H9 (cell line): ENCODE results near the gene ZNF319. TPM values are rescaled to one million over a fixed set of nuclear protein-coding genes. Genes with fewer than 3 reads are reported as not detected.

Source experiments
- DNase-seq: peaks from one replicate; pipeline ENCODE4 v3.0.0-alpha.2; 2017
- H2AFZ ChIP-seq: one replicate; pipeline ENCODE4 v1.6.1; 2013; ENCODE audit warnings: mild to moderate bottlenecking, low read length, control low read depth, moderate library complexity
- H2AK5ac ChIP-seq: 2 replicates; pipeline ENCODE4 v1.6.1; 2013; ENCODE audit warnings: low read length, control low read depth, mixed read lengths; ENCODE audit not compliant: insufficient read length
- H2BK120ac ChIP-seq: one replicate; pipeline ENCODE4 v1.6.1; 2013; ENCODE audit warnings: low read depth, mild to moderate bottlenecking, low read length, control low read depth, inconsistent platforms; ENCODE audit not compliant: poor library complexity, severe bottlenecking
- H2BK12ac ChIP-seq: 2 replicates; pipeline ENCODE4 v1.6.1; 2013; ENCODE audit warnings: low read length, control low read depth, mixed read lengths, low read depth; ENCODE audit not compliant: insufficient read length
- H2BK15ac ChIP-seq: 2 replicates; pipeline ENCODE4 v1.6.1; 2013; ENCODE audit warnings: low read depth, low read length, control low read depth
- H2BK20ac ChIP-seq: one replicate; pipeline ENCODE4 v1.6.1; 2013; ENCODE audit warnings: low read depth, mild to moderate bottlenecking, low read length, control low read depth, inconsistent platforms; ENCODE audit not compliant: poor library complexity, severe bottlenecking
- H2BK5ac ChIP-seq: 2 replicates; pipeline ENCODE4 v1.6.1; 2013; ENCODE audit warnings: low read length, control low read depth, mixed read lengths; ENCODE audit not compliant: insufficient read length
- H3K14ac ChIP-seq: 2 replicates; pipeline ENCODE4 v1.6.1; 2013; ENCODE audit warnings: low read length, control low read depth; ENCODE audit not compliant: insufficient read depth
- H3K18ac ChIP-seq: 2 replicates; pipeline ENCODE4 v1.6.1; 2013; ENCODE audit warnings: low read depth, mild to moderate bottlenecking, mixed read lengths, low read length, control low read depth; ENCODE audit not compliant: insufficient read length
- H3K23ac ChIP-seq: 2 replicates; pipeline ENCODE4 v1.6.1; 2013; ENCODE audit warnings: low read length, control low read depth, mixed read lengths, low read depth; ENCODE audit not compliant: insufficient read length
- H3K23me2 ChIP-seq: 2 replicates; pipeline ENCODE4 v1.6.1; 2013; ENCODE audit warnings: low read depth, mild to moderate bottlenecking, mixed read lengths, low read length, control low read depth; ENCODE audit not compliant: insufficient read length, poor library complexity, severe bottlenecking
- H3K27ac ChIP-seq: 2 replicates; pipeline ENCODE4 v1.5.1; 2013; ENCODE audit warnings: low read length, control low read depth, mixed read lengths, low read depth; ENCODE audit not compliant: insufficient read length
- H3K27me3 ChIP-seq: 2 replicates; pipeline ENCODE4 v1.6.1; 2013; ENCODE audit warnings: low read length, control low read depth, inconsistent platforms; ENCODE audit not compliant: insufficient read depth
- H3K4ac ChIP-seq: 2 replicates; pipeline ENCODE4 v1.6.1; 2013; ENCODE audit warnings: low read depth, mild to moderate bottlenecking, control low read depth, inconsistent platforms, low read length, moderate library complexity
- H3K4me1 ChIP-seq: 2 replicates; pipeline ENCODE4 v1.6.1; 2013; ENCODE audit warnings: low read length, control low read depth, inconsistent platforms; ENCODE audit not compliant: insufficient read depth
- H3K4me2 ChIP-seq: 2 replicates; pipeline ENCODE4 v1.6.1; 2013; ENCODE audit warnings: low read length, control low read depth, mixed read lengths; ENCODE audit not compliant: insufficient read length, insufficient read depth
- H3K56ac ChIP-seq: 2 replicates; pipeline ENCODE4 v1.6.1; 2013; ENCODE audit warnings: low read depth, mild to moderate bottlenecking, mixed read lengths, low read length, control low read depth; ENCODE audit not compliant: insufficient read length
- H3K79me1 ChIP-seq: 2 replicates; pipeline ENCODE4 v1.6.1; 2013; ENCODE audit warnings: low read depth, mild to moderate bottlenecking, moderate library complexity, low read length, control low read depth, inconsistent platforms; ENCODE audit not compliant: insufficient read depth, poor library complexity, severe bottlenecking
- H3K79me2 ChIP-seq: 2 replicates; pipeline ENCODE4 v1.6.1; 2013; ENCODE audit warnings: low read length, control low read depth, inconsistent platforms; ENCODE audit not compliant: insufficient read depth
- H3K9ac ChIP-seq: 2 replicates; pipeline ENCODE4 v1.6.1; 2013; ENCODE audit warnings: low read length, control low read depth, mixed read lengths; ENCODE audit not compliant: insufficient read length; ENCODE audit errors: extremely low read depth
- H3K9me3 ChIP-seq: one replicate; pipeline ENCODE4 v1.6.1; 2013; ENCODE audit warnings: low read depth, low read length, inconsistent platforms; ENCODE audit not compliant: control insufficient read depth
- H3T11ph ChIP-seq: one replicate; pipeline ENCODE4 v1.6.1; 2013; ENCODE audit warnings: mild to moderate bottlenecking, low read length, control low read depth, inconsistent platforms
- H4K20me1 ChIP-seq: one replicate; pipeline ENCODE4 v1.6.1; 2013; ENCODE audit not compliant: control insufficient read depth, insufficient read length, insufficient read depth
- H4K5ac ChIP-seq: 2 replicates; pipeline ENCODE4 v1.6.1; 2013; ENCODE audit warnings: low read depth, mild to moderate bottlenecking, mixed read lengths, low read length, control low read depth; ENCODE audit not compliant: insufficient read length
- H4K8ac ChIP-seq: replicated peaks from 2 replicates; pipeline ENCODE4 v1.6.1; 2013; ENCODE audit warnings: low read length, control low read depth, mixed read lengths, low read depth; ENCODE audit not compliant: insufficient read length
- H4K91ac ChIP-seq: 2 replicates; pipeline ENCODE4 v1.6.1; 2013; ENCODE audit warnings: low read depth, mild to moderate bottlenecking, moderate library complexity, mixed read lengths, low read length, control low read depth; ENCODE audit not compliant: insufficient read length
- H3K27ac Mint-ChIP-seq, 3 experiments: 2 replicates in 2 of 3; 3 replicates in 1 of 3; pipeline ENCODE4 v1.8.0; 2020 to 2021; ENCODE audit warnings: mixed read lengths in 3 of 3, mild to moderate bottlenecking in 1 of 3, moderate library complexity in 1 of 3
- H3K27me3 Mint-ChIP-seq: 2 replicates; pipeline ENCODE4 v1.8.0; 2021; ENCODE audit warnings: low read depth, mild to moderate bottlenecking, moderate library complexity, mixed read lengths
- H3K36me3 Mint-ChIP-seq, 3 experiments: 2 replicates in 2 of 3; 3 replicates in 1 of 3; pipeline ENCODE4 v1.8.0; 2020 to 2021; ENCODE audit warnings: low read depth in 3 of 3, mixed read lengths in 3 of 3; ENCODE audit not compliant: insufficient read depth in 1 of 3
- H3K4me1 Mint-ChIP-seq, 2 experiments: 2 replicates each; pipeline ENCODE4 v1.8.0; 2020; ENCODE audit warnings: mixed read lengths in 2 of 2
- H3K4me3 Mint-ChIP-seq, 2 experiments: 2 replicates in 1 of 2; 3 replicates in 1 of 2; pipeline ENCODE4 v1.8.0; 2020 to 2021; ENCODE audit warnings: mild to moderate bottlenecking in 2 of 2, mixed read lengths in 2 of 2, moderate library complexity in 1 of 2
- H3K9me3 Mint-ChIP-seq, 2 experiments: 2 replicates in 1 of 2; 3 replicates in 1 of 2; pipeline ENCODE4 v1.8.0; 2020; ENCODE audit warnings: mild to moderate bottlenecking in 2 of 2, mixed read lengths in 2 of 2, moderate library complexity in 1 of 2
- WGBS: extraction: QIAGEN DNeasy Blood & Tissue Kit; methylation state at CpG from one replicate; pipeline ENCODE4 v1.1.7; 2013; ENCODE audit warnings: missing lambda C conversion rate, low lambda C conversion rate, mixed read lengths; ENCODE audit not compliant: insufficient read length; ENCODE audit errors: extremely low coverage; 5-methylcytosine and 5-hydroxymethylcytosine counted together
- total RNA-seq: library from RNA; stranded (reverse); gene quantifications from 2 replicates; pipeline ENCODE4 v1.2.1, GENCODE V29; 2021
- TF ChIP-seq, protein P1 (sequence below): fragments of 200-600 bp; sonication (generic); conservative IDR thresholded peaks from 3 replicates; pipeline ENCODE4 v1.8.0; 2021; ENCODE audit warnings: antibody characterized with exemption, mild to moderate bottlenecking

Gene ZNF319
- total RNA-seq, 1 experiment from 2014 or later = 5.6 TPM

DNA sequence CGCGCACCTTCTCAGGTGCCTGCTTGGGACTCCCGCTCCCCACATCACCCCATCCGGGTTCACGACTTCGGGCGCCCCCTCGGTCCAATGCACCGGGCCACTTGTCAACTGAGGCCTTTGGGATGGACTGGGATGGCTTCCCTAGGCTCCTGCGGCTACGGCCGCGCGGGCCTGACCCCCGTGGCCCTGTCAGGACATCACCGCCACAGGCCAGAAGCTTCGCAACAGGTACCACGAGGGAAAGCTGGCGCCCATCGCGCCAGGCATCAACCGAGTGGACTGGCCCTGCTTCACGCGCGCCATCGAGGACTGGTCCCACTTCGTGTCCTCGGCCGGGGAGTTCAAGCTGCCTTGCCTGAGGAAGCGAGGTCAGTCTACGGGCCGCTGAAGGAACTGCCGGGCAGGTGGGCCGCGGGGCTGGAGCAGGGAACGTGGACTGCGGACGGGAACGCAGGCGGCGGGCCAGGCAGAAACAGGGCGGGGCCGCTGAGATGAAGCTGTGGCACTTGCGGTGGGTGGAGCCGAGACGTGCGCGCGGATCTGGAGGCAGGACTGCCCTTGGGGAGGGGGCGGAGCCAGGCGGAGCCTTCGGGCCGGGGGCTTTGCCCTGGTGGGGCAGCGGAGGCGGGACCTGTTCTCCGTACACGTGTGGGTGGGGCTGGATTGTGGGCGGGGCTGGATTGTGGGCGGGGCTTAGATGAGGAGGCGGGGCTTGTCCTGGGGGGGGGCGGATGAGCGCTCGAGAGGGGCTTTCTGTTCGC lies 15.8 kb downstream of the ZNF319 start:
- H3K27me3 Mint-ChIP-seq = peaks cover 54% of the 10 kb centered on the region
- Histone ChIP-seq H3K79me1 (no peaks in the 10 kb centered on the region), H3K4ac (no peak overlapping the region), H4K8ac (no peak overlapping the region), H3K23me2 (peaks cover 16% of the 10 kb centered on the region), H3K27me3 (peaks cover 11% of the 10 kb centered on the region; the same call in 1 of the 2 replicates), H3K56ac (no peak overlapping the region), H2BK15ac (0 out of 2 replicates have a peak overlapping the region, but pooled peaks have one; percentile 9), H2AFZ (no peak overlapping the region), H2BK5ac (no peak overlapping the region), H3K9ac (peak overlapping the region; percentile 20), H3T11ph (no peak overlapping the region), H3K18ac (peak overlapping the region; percentile 74), H2BK120ac (no peak overlapping the region), H3K14ac (peak overlapping the region; percentile 52; the same call in 1 of the 2 replicates), H2BK20ac (no peak overlapping the region), H3K4me2 (peak overlapping the region; percentile 76), H3K23ac (no peak overlapping the region), H2BK12ac (no peak overlapping the region), H3K4me1 (no peaks in the 10 kb centered on the region), H2AK5ac (no peak overlapping the region), H4K20me1 (no peaks in the 10 kb centered on the region), H3K79me2 (no peaks in the 10 kb centered on the region), H3K27ac (no peak overlapping the region), H3K9me3 (no peaks in the 10 kb centered on the region), H4K91ac (no peak overlapping the region), H4K5ac (no peak overlapping the region)
- no CpG with 5 or more reads among the region's 64 CpGs for WGBS
- no peaks in the 10 kb centered on the region; a peak in 1 of 7 replicates for H3K36me3 Mint-ChIP-seq
- H3K9me3 Mint-ChIP-seq = no peaks in the 10 kb centered on the region
- peak overlapping the region; percentile 79 to 93 for H3K4me3 Mint-ChIP-seq
- no peak overlapping the region for H3K27ac Mint-ChIP-seq
- DNase-seq = peak; percentile 98
- TF ChIP-seq, protein P1, sequence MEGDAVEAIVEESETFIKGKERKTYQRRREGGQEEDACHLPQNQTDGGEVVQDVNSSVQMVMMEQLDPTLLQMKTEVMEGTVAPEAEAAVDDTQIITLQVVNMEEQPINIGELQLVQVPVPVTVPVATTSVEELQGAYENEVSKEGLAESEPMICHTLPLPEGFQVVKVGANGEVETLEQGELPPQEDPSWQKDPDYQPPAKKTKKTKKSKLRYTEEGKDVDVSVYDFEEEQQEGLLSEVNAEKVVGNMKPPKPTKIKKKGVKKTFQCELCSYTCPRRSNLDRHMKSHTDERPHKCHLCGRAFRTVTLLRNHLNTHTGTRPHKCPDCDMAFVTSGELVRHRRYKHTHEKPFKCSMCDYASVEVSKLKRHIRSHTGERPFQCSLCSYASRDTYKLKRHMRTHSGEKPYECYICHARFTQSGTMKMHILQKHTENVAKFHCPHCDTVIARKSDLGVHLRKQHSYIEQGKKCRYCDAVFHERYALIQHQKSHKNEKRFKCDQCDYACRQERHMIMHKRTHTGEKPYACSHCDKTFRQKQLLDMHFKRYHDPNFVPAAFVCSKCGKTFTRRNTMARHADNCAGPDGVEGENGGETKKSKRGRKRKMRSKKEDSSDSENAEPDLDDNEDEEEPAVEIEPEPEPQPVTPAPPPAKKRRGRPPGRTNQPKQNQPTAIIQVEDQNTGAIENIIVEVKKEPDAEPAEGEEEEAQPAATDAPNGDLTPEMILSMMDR = no peak
- H3K4me1 Mint-ChIP-seq = peaks cover 3 to 9% of the 10 kb centered on the region in 2 experiments; a peak in 3 of 4 replicates
